NCI-H128 (cell line): Measurements from ENCODE around the gene LRRC3.
A peak's percentile ranks its signal among the peaks of the same experiment; 100 is the strongest.

Source experiments
- DNase-seq: peaks from one replicate; lab custom pipeline; 2025; ENCODE audit not compliant: unreplicated experiment; lab: John Stamatoyannopoulos, UW

Gene LRRC3

GRCh38 chr21:44510109-44510507 is 54.8 kb downstream of the LRRC3 start:
- no peak for DNase-seq

DNA sequence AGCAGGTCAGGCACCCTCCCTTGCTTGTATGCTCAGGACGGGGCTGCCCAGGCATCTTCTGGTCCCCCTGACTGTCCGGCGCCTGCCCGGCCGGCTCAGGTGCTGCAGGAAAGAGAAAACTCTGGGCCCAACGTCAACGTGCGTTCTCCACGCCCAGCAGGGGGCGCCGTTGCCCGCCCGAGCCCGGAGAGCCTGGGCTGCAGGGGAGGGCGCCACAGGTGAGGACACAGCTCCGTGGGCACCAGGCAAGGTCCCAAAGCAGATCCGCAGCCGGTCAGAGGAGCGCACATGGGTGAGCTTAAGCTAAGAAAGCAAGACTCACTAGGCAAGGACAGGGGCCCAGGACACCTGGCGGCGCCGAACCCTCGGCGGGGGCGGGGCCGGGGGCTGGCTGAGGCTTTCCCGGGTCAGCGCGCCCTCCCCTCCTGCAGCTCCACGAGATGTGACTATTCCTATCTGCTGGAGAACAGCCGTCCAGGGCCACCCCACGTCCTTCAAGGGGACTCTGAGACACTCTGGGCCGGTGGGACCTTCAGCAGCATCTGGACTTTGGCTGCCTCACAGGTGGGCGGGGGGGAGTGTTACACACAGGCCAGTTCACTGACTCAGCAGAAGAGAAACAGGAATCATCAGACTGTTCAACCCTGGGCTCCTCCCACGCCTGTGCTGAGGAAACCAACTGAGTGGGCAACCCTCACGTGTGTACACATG is 55.4 kb downstream of the LRRC3 start:
- DNase-seq: peak; percentile 56

- no peak for DNase-seq
These were observed 56.1 kb downstream of the LRRC3 start for GRCh38 chr21:44511219-44511937.
